CD4-positive, alpha-beta T cell treated with Interleukin-4 for 1 hour (primary cell): ENCODE measurements around the gene CEACAM7.
A peak's percentile ranks its signal among the peaks of the same experiment; 100 is the strongest.
"Not testable (repeated sequence)": the region's sequence is repeated elsewhere in the genome, so short reads cannot be mapped to it uniquely, and the experiment has no call there.

Source experiments
- DNase-seq, 2 donors: peaks; one replicate each; pipeline ENCODE4 v3.0.0-alpha.2; 2020 to 2022

CEACAM7 gene

DNA sequence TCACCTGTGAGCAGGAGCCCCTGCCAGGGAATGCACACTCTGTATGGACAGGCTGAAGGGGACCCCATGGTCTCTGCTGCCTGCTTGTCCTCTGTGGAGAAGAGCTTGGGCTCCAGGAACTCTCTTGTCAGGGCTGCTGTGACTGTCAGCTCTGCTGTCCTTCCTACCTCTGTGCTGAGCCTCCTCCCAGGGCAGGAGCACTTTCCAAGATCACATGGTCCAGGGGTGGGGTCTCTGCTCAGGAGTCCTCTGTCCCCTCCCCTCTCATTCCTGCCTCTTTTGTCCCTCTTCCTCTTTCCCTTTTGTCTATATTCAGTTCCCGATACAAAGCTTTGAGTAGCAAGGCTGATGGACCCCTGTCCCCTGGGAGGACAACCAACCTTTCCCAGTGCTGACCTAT is at the start of gene CEACAM7:
Gene CEACAM7 (minus strand): TSS at position 173 of the 400 bp plus-strand sequence. CDS start 105 bp downstream, at position 68.
- DNase-seq = no peak

DNA sequence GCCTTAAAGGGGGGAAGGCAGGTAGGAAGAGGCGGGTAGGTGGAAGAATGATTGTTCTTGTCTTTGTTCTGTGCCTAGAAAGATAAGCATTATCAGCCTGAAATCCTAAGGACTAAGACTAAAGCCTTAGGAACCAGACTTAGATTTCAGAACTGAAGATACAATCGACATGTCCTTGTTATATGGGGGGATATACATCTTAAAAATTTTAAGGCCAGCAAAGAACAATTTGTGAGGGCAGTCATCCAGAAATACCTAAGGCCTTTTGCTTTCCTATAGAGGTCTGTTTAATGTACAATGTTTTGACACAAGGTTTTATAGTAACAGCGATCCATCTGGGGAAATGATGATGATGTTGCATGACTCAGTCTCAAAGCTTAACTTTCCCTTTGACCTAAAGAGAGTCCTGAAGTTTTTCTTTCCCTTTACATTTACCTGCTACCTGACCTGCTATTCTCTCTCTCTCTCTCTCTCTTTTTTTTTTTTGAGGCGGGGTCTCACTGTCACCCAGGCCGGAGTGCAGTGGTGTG is 47.1 kb upstream of the CEACAM7 start:
- no peak for DNase-seq

DNA sequence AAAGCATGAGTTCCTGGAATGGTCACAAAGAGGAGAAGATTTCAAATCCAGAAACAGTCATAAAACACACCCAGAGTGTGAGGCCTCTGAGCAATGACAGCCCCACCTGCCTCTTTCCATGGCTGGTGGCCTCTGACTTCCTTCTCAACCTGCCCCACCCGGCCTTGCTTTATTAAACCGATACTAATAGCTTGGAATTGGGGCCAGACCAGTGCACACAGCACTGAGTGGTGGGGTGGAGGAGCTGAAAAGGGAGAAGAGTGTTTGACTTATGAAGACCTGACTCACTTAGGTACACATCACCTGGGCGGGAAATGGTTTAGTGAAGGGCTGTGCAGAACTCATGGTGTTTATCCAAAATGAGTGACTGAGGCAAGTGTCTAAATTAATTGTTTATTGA is 46.5 kb upstream of the CEACAM7 start:
- DNase-seq = no peak

DNA sequence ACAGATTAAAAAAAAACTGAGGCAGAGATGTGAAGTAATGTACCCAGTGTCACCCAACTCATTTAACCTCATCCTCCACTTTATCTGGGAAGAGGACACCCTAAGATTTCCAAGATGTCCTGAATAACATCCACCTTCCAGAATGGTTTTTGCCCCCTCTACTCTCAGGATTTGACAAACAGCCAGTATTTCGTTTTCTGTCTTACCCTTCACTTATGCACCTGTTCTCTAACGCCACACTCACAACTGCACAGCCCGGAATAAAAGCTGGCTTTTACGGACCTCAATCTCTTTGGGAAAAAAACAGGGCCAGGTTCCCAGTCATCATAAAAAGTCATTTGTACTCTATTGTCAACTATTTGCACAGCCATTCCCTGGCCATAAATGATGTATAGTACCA is 46.1 kb upstream of the CEACAM7 start:
- DNase-seq = no peak

DNA sequence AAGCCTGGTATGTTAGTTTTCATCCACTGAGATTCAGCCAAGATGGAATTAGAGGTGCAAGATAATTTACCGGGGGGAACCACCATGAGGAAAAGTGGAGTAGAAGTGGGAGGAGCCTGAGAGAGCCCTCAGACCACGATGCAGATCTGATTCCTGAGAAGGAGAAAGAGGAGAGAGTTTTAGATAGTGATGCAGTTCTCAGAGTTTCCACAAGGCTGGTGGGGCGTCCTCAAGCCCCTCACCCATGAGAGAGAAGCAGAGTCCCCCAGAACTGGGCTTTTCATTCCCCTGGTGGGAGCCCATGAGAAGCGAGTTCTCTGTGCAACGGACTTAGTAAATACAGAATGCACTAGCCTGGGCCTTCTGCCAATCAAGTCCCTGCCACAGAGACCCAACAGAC is 38.4 kb upstream of the CEACAM7 start:
- DNase-seq = no peak

DNA sequence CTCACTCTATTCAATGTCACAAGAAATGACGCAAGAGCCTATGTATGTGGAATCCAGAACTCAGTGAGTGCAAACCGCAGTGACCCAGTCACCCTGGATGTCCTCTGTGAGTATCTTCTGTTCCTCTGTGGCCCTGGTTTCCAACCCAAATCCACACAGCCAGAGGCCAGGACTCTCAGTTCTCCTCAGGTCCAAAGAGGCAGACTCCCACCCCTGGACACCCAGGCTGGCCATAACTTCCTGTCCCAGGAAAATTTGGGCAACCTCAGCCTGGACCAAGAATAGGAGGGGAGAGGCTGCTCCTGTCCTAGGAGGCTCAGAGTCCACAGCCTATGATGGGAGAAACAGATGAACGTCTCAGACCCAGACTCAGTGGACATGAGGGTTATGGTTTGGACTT is 32.0 kb upstream of the CEACAM7 start:
- no peak for DNase-seq

DNA sequence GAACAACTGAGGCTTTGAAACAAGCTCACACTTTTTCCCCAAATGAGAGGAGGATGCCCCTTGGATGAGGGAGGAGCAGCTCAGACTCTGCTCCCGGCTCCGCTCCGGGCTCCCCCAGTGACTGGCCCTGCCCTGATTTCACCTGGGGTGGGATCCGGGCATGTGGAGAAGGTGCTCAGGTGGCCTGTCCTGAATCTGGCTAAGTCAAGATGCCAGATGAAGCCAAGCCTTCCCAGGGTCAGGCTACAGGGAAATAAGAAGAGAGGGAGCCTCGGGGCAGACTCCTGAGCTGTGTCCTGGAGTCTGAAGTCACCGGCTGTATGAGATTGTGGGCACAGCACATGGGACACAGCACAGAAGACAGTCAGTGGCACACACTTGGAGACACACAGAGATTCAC is 30.7 kb upstream of the CEACAM7 start:
- no peak for DNase-seq

DNA sequence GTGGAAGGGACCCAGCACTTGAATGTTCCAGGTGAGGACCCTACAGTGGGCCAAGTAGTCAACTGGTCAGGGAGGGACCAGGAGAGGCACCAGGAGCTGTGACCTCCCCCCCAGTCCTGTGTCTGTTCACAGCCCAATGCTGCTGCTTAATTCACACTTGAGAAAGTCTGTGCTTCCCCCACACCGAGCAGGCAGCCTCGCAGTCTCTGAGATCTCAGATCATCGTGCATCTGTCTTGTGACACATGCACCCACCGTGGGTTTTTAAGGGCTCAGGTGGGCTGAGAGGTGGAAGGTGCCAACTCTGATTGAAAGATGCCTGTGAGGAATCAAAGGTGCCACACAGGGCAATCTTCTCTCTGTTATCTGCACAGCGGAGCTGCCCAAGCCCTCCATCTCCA is 26.5 kb upstream of the CEACAM7 start:
- DNase-seq = no peak

DNA sequence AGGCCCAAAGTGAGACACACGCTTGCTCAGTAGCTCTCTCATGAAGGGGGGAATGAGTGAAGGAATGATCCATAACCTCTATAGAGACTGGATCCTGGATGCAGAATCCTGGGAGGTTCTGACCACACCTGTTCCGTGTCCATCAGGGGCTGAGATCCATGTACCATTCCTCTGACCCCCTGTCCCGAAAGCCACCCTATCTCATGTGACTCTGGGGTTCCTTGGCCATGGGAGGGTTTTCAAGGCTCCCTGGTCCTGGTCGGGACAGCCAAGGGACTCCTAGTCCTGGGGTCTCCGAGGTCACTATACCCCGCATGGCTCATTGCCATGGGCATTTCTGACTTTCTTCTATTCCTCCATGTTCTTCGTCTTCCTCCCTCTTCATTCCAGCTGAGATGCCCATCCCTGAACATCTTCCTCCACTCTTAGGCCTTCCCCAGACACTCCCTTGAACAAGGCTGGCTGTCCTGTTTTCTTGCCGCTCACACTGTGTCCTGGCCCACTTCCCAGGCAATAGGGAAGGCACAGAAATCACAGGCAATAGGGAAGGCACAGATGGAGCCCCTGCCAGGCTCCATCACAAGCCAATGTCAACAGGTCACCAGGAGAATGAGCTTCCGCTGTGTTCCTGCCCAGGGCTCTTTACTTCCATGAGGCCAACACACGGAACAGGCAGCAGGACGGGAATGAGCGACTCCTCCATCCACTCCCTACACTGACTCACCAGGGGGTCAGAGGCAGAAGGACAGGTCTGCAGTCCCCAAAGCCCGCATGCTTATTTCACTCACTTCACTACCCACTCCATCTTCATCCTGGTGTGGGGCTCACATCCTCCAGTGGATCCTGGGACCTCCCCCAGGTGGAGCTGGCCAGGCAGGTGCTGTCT is 23.5 kb upstream of the CEACAM7 start:
- no peak for DNase-seq

DNA sequence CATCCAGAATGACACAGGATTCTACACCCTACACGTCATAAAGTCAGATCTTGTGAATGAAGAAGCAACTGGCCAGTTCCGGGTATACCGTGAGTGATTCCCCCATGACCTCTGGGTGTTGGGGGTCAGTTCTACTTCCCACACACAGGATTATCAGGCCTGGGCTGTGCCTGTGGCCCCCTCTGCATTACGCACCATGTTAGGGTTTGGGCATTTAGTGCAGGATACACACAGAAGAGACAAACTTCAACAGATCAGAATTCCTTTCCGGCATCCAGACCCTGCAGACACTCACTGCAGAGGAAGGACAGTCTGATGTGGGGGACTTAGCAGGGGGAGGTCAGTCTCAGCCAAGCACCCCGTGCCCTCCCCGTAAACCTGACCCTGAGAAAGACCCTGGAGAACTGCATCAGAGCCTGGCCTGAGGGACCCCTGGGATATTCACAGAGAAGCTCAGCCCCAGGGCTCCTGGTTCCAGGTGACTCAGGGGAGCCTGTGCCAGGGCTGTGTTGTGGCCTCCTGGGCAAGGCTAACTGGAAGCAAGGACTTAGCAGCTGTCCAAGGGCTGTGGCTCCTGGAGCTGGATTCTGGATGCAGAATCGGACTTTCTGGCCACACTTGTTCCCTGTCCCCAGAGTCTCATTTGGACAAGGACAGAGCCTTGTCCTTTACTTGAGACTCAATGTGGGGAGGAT is 22.0 kb upstream of the CEACAM7 start:
- DNase-seq = no peak

DNA sequence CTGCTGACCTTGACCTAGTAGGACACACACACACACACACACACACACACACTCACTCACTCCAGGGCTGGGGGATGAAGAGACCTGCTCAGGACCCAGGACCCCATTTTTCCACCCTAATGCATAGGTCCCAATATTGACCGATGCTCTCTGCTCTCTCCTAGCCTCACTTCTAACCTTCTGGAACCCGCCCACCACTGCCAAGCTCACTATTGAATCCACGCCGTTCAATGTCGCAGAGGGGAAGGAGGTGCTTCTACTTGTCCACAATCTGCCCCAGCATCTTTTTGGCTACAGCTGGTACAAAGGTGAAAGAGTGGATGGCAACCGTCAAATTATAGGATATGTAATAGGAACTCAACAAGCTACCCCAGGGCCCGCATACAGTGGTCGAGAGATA is 21.4 kb upstream of the CEACAM7 start:
- DNase-seq = not testable (repeated sequence)

DNA sequence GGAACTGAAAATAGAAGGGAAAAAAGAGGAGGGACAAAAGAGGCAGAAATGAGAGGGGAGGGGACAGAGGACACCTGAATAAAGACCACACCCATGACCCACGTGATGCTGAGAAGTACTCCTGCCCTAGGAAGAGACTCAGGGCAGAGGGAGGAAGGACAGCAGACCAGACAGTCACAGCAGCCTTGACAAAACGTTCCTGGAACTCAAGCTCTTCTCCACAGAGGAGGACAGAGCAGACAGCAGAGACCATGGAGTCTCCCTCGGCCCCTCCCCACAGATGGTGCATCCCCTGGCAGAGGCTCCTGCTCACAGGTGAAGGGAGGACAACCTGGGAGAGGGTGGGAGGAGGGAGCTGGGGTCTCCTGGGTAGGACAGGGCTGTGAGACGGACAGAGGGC is 20.4 kb upstream of the CEACAM7 start, which contains the start of gene CEACAM5:
Gene CEACAM5 (plus strand): TSS at position 146 of the 400 bp plus-strand sequence. CDS start 106 bp downstream, at position 252.
- DNase-seq = no peak

DNA sequence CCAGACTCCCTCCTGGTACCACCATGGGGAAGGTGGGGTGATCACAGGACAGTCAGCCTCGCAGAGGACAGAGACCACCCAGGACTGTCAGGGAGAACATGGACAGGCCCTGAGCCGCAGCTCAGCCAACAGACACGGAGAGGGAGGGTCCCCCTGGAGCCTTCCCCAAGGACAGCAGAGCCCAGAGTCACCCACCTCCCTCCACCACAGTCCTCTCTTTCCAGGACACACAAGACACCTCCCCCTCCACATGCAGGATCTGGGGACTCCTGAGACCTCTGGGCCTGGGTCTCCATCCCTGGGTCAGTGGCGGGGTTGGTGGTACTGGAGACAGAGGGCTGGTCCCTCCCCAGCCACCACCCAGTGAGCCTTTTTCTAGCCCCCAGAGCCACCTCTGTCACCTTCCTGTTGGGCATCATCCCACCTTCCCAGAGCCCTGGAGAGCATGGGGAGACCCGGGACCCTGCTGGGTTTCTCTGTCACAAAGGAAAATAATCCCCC is 19.9 kb upstream of the CEACAM7 start:
- no peak for DNase-seq

DNA sequence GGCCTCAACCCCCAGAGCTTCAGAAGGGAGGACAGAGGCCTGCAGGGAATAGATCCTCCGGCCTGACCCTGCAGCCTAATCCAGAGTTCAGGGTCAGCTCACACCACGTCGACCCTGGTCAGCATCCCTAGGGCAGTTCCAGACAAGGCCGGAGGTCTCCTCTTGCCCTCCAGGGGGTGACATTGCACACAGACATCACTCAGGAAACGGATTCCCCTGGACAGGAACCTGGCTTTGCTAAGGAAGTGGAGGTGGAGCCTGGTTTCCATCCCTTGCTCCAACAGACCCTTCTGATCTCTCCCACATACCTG is 19.4 kb upstream of the CEACAM7 start:
- no peak for DNase-seq

DNA sequence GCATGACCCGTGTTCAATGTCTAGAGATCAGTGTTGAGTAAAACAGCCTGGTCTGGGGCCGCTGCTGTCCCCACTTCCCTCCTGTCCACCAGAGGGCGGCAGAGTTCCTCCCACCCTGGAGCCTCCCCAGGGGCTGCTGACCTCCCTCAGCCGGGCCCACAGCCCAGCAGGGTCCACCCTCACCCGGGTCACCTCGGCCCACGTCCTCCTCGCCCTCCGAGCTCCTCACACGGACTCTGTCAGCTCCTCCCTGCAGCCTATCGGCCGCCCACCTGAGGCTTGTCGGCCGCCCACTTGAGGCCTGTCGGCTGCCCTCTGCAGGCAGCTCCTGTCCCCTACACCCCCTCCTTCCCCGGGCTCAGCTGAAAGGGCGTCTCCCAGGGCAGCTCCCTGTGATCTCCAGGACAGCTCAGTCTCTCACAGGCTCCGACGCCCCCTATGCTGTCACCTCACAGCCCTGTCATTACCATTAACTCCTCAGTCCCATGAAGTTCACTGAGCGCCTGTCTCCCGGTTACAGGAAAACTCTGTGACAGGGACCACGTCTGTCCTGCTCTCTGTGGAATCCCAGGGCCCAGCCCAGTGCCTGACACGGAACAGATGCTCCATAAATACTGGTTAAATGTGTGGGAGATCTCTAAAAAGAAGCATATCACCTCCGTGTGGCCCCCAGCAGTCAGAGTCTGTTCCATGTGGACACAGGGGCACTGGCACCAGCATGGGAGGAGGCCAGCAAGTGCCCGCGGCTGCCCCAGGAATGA is 18.9 kb upstream of the CEACAM7 start:
- DNase-seq = peak; percentile 62 to 65

DNA sequence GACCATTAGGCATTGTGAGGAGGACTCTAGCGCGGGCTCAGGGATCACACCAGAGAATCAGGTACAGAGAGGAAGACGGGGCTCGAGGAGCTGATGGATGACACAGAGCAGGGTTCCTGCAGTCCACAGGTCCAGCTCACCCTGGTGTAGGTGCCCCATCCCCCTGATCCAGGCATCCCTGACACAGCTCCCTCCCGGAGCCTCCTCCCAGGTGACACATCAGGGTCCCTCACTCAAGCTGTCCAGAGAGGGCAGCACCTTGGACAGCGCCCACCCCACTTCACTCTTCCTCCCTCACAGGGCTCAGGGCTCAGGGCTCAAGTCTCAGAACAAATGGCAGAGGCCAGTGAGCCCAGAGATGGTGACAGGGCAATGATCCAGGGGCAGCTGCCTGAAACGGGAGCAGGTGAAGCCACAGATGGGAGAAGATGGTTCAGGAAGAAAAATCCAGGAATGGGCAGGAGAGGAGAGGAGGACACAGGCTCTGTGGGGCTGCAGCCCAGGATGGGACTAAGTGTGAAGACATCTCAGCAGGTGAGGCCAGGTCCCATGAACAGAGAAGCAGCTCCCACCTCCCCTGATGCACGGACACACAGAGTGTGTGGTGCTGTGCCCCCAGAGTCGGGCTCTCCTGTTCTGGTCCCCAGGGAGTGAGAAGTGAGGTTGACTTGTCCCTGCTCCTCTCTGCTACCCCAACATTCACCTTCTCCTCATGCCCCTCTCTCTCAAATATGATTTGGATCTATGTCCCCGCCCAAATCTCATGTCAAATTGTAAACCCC is 17.5 kb upstream of the CEACAM7 start:
- no peak for DNase-seq

DNA sequence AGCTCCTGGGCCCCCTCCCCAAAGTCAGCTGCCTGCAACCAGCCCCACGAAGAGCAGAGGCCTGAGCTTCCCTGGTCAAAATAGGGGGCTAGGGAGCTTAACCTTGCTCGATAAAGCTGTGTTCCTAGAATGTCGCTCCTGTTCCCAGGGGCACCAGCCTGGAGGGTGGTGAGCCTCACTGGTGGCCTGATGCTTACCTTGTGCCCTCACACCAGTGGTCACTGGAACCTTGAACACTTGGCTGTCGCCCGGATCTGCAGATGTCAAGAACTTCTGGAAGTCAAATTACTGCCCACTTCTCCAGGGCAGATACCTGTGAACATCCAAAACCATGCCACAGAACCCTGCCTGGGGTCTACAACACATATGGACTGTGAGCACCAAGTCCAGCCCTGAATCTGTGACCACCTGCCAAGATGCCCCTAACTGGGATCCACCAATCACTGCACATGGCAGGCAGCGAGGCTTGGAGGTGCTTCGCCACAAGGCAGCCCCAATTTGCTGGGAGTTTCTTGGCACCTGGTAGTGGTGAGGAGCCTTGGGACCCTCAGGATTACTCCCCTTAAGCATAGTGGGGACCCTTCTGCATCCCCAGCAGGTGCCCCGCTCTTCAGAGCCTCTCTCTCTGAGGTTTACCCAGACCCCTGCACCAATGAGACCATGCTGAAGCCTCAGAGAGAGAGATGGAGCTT is 15.7 kb upstream of the CEACAM7 start:
- DNase-seq = no peak

DNA sequence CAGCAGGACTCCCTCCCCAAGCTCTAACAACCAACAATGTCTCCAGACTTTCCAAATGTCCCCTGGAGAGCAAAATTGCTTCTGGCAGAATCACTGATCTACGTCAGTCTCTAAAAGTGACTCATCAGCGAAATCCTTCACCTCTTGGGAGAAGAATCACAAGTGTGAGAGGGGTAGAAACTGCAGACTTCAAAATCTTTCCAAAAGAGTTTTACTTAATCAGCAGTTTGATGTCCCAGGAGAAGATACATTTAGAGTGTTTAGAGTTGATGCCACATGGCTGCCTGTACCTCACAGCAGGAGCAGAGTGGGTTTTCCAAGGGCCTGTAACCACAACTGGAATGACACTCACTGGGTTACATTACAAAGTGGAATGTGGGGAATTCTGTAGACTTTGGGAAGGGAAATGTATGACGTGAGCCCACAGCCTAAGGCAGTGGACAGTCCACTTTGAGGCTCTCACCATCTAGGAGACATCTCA is 14.1 kb upstream of the CEACAM7 start:
- no peak for DNase-seq

DNA sequence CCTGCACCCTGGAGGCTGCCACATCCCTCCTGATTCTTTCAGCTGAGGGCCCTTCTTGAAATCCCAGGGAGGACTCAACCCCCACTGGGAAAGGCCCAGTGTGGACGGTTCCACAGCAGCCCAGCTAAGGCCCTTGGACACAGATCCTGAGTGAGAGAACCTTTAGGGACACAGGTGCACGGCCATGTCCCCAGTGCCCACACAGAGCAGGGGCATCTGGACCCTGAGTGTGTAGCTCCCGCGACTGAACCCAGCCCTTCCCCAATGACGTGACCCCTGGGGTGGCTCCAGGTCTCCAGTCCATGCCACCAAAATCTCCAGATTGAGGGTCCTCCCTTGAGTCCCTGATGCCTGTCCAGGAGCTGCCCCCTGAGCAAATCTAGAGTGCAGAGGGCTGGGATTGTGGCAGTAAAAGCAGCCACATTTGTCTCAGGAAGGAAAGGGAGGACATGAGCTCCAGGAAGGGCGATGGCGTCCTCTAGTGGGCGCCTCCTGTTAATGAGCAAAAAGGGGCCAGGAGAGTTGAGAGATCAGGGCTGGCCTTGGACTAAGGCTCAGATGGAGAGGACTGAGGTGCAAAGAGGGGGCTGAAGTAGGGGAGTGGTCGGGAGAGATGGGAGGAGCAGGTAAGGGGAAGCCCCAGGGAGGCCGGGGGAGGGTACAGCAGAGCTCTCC is 13.5 kb upstream of the CEACAM7 start:
- DNase-seq = no peak

DNA sequence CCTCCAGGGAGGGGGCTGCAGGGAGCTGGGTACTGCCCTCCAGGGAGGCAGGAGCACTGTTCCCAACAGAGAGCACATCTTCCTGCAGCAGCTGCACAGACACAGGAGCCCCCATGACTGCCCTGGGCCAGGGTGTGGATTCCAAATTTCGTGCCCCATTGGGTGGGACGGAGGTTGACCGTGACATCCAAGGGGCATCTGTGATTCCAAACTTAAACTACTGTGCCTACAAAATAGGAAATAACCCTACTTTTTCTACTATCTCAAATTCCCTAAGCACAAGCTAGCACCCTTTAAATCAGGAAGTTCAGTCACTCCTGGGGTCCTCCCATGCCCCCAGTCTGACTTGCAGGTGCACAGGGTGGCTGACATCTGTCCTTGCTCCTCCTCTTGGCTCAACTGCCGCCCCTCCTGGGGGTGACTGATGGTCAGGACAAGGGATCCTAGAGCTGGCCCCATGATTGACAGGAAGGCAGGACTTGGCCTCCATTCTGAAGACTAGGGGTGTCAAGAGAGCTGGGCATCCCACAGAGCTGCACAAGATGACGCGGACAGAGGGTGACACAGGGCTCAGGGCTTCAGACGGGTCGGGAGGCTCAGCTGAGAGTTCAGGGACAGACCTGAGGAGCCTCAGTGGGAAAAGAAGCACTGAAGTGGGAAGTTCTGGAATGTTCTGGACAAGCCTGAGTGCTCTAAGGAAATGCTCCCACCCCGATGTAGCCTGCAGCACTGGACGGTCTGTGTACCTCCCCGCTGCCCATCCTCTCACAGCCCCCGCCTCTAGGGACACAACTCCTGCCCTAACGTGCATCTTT is 12.5 kb upstream of the CEACAM7 start:
- no peak for DNase-seq
